Measurements from ENCODE around the gene MAPK9.

MAPK9 gene

GRCh38 chr5:180291943-180292831, at the start of gene MAPK9:
TSS of gene MAPK9 (minus strand) at chr5:180292083. CDS start at chr5:180280561, 11,522 bp downstream.
- peak; percentile 71 to 75 for DNase-seq

- no peak for DNase-seq
These were observed 49.7 kb upstream of the MAPK9 start for GRCh38 chr5:180341595-180341994.

- no peak for DNase-seq
These were observed 49.0 kb upstream of the MAPK9 start for GRCh38 chr5:180340856-180341255.

GRCh38 chr5:180339583-180340183, 47.8 kb upstream of the MAPK9 start:
- DNase-seq, result no peak

GRCh38 chr5:180338001-180338707, 46.3 kb upstream of the MAPK9 start:
- DNase-seq, result no peak

GRCh38 chr5:180336234-180337020, 44.5 kb upstream of the MAPK9 start:
- DNase-seq, result no peak

- no peak for DNase-seq
These were observed 43.8 kb upstream of the MAPK9 start for GRCh38 chr5:180335614-180336233.

- DNase-seq, result no peak
These were observed 43.1 kb upstream of the MAPK9 start for GRCh38 chr5:180334751-180335613.

GRCh38 chr5:180334176-180334575, 42.3 kb upstream of the MAPK9 start:
- no peak for DNase-seq

GRCh38 chr5:180333661-180334060, 41.8 kb upstream of the MAPK9 start:
- no peak for DNase-seq

- DNase-seq, result no peak
These were observed 41.0 kb upstream of the MAPK9 start for GRCh38 chr5:180332861-180333260.

GRCh38 chr5:180332051-180332517, 40.2 kb upstream of the MAPK9 start:
- DNase-seq, result no peak

- DNase-seq, result no peak
These were observed 39.7 kb upstream of the MAPK9 start for GRCh38 chr5:180331647-180331950.

GRCh38 chr5:180330810-180331646, 39.1 kb upstream of the MAPK9 start:
- DNase-seq, result no peak

GRCh38 chr5:180330270-180330648, 38.4 kb upstream of the MAPK9 start:
- DNase-seq, result no peak

GRCh38 chr5:180329606-180330269, 37.9 kb upstream of the MAPK9 start:
- no peak for DNase-seq

GRCh38 chr5:180329138-180329435, 37.2 kb upstream of the MAPK9 start:
- DNase-seq, result no peak

- DNase-seq, result peak; percentile 81 to 83
These were observed 36.6 kb upstream of the MAPK9 start for GRCh38 chr5:180328296-180329137.

- no peak for DNase-seq
These were observed 35.2 kb upstream of the MAPK9 start for GRCh38 chr5:180326989-180327565.

All from activated CD4-positive, alpha-beta T cell treated with anti-CD3 and anti-CD28 coated beads, Interleukin-2, amount 50 U/mL, for 4 hours (primary cell).